NCI-H2081 (cell line): Measurements from ENCODE around the gene TMEM37.

Experiments
- DNase-seq, 2 experiments: peaks; one replicate each; lab custom pipeline; 2025; lab: John Stamatoyannopoulos, UW

Gene TMEM37

DNA sequence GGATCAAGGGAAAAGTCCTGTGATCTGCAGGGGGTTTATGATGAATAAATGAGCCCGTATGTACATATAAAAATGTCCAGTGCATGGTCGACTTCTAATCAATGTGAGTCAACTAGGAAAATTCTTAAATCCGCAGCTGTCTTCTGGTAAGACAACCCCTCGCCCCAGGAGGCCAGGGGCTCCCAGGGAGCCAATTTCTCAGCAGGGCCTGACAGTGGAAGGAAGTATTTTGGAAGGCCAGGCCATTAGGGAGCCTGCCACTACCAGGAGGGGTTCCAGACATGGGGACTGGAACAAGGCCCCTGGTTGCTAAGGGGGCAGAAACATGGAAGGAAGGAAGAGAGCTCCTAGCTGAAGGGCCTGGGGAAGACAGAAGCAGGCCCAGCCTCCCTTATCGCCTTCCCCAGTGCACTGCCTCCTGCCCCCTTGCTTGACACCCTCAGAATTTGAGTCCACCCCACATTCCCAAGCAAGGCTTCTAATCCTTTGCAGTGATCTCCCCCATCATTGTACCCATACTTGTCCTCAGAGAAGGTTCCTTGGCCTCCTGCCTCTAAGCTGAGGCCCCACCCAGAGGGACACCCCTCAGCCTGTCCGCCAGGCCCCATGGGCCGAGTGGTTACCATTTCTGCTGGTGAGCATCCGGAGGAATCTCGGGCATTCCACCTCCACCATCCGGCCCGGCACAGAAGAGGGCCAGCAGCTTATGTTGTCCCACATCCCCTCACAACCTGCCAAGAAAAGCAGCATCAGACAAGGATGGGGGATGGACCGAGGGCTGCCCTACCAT is 46.7 kb downstream of the TMEM37 start:
- DNase-seq = no peak

DNA sequence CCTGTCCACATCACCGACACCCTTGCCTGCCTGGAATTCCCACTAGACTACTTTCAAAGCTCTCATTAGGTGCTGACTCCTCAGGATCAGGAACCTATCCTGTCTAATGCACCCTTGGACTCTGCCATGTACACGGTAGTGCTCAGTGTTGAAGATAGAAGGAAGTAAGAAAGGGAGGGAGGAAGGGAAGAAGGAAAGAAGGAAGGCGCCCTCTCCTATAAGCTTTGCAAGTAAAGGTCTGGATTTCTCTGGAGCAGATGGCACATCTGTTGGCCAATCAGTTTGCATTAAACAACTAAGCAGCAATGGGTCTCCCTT is 47.3 kb downstream of the TMEM37 start:
- no peak for DNase-seq

DNA sequence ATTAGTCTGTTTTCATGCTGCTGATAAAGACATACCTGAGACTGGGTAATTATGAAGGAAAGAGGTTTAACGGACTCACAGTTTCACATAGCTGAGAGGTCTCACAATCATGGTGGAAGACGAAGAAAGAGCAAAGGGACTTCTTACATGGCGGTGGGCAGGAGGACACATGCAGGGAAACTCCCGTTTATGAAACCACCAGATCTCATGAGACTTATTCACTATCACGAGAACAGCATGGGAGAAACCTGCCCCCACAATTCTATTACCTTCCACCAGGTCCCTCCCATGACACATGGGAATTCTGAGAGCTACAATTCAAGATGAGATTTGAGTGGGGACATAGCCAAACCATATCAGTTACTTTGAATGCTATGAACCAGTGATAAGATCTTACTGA is 48.5 kb downstream of the TMEM37 start:
- no peak for DNase-seq

DNA sequence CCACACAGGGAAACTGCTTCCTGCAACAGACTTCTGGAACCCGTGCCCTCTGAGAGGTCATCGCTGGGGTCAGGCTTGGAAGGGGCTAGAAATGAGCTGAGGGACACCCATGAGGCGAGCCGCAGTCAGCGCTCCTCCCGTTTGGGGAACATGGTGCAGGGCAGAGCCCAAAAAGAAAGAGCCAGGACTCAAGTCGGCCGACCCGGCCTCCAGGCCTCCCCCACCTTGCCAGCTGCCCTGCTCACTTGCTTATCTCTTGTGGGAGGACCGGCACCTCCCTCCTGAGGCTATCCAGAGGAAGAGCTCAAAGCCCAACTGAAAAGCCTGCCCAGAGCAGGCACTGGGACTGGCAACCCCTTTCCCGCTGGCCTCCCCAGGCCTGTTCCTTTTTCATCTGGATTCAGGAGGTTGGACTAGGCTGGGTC is 49.1 kb downstream of the TMEM37 start:
- DNase-seq = no peak

DNA sequence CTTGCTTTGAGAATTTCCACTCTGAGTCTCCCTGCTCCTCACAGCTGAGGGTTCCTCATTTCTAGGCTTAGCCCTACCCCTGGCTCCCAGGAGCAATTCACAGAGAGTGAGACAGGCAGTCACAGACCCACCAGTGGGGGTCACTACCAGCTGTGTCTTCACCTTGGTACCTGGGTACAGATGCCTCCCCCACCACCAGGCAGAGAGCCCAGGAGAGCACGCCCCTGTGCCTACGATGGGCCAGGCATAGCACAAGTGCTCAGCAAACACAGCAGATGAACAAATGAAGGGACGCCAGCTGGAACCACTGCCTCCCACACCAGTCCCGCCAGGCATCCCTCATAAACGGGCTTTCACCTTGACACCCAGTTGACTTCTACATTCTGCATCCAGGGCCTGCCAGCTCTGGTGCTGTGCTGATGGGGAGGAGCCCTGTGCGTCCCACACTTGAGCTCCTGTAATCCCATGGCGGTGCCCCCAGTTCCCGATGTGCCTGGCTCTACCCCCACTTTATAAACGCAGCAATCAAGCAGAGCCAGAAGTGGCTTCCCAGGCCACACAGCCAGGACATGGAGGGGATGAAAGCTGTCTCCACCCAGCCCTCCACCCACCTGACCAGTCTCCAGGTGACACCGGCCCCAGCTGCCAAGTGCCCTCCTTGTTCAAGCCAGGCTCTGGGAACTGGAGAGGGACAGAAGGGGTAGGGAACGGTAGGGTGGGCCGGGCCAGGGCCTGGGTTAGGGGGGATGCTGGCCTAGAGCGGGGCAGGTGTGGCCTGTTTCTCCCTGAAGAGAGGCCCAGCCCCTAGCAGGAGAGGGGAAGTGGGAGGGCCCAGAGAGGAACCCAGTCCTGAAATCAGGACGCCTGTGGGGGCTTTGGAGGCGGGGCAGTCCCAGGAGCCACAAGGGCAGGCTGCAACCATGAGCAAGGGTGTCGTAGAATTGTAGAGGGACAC is 50.1 kb downstream of the TMEM37 start:
- DNase-seq = no peak

DNA sequence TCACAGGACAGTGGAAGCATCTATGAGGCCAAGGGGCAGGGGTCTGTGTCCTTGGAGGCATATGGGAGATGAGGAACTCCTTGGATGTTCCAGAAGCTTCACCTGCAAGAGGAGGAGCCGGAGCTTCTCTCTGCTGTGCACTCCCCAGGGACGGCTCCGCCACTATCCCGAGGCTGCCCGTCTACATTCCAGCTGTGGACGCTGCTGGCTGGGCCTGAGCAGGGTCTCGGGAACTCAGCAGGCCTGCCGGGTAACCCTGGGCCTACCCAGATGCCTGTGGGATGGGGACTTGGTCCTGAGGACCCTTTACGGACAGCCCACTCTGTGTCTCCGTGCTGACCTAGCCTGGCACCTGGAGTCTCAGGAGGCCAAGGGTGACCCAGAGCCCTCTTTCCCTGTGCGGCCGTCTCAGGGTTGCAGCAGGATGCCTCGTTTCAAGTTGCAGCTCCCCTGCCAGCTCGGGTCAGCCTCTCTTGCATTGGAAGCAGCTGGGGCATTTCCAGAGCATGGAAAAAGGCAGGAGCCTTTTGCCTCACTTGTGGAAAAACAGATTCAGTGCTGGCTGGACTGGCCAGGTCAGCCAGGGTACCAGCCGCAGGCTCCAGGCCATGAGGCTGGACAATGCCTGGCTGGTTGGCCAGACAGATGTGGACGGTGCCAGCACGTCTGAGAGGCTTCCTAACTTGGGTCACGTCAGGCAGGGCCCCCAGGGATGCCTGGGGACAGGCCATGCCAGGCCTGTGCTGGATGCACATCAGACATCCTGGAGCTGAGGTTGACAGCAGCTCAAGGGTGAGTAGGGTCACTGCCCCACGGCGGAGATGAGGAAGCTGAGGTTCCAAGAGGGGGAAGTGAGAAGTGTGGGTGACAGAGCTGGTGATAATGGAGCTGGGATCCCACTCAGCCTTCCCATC is 51.1 kb downstream of the TMEM37 start:
- no peak for DNase-seq

DNA sequence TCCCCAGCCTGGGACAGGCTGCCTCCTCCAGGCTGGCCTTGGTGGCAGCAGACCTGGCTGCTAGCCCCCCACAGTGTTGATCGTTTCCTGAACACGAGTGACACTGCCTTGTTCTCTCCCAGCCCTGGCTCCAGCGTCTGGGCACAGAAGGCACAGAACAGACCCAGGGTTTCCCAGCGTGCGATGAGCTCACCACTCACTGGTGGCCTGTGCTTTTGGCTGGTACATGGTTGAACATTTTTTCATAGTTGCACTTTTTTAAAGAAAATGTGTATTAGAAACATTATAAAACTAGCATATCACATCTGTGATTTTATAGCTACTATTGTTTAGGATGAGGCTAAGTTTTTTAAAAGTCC is 51.7 kb downstream of the TMEM37 start:
- DNase-seq = no peak

DNA sequence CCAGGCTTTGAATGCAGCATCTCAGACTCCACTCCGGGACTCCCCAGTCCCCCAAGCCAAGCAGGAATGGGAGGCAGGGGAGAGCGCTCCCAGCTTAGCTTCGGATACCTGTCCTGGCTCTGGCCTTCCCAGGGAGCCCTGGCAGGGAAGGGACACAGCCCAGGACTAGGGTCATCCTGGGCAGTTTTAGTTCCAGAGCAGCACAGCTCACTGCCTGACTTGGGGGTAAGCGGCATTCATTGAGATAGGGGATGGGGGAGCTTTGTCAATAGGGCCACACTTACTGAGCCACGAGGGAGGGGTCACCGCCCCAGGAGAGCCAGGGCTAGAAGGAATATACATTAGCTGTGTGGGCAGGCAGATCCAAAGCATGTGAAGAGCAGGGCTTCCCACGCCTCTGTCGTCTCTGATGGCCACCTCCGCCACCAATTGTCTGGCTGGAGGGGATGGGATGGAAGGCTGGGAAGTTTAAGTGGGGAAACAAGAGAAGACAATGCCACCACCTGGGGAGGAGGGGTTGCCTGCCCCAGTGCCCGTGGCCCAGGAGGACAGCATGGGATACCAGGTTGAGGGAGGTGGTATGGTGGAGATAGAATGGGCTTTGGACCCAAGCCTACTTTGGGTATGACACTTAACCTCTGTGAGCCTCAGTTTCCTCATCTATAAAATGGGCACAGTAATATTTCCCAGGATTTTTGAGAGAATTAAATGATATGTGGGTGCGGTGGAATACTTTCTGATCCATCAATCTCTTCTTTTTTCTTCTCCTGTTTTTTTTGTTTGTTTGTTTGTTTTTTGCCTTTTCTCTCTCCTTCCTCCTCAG is 52.5 kb downstream of the TMEM37 start:
- DNase-seq = no peak

DNA sequence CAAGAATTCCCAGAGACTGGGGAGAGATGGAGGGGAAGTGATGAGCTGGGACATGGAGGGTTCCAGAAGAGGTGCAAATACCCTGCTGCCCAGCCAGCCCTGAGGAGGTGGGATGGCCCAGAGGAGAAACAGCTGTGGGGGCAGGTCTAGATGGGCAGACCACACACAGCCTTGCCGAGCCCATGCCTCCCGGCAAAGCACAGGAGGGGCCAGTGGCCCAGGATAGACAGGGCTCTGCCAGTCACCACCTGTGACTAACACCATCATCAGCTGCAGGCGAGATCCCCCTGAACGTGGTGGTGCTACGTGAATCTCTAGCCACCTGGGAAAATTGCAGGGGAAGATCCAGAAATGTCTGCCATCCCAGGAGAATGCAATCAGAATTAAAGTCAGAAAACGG is 53.2 kb downstream of the TMEM37 start:
- no peak for DNase-seq

DNA sequence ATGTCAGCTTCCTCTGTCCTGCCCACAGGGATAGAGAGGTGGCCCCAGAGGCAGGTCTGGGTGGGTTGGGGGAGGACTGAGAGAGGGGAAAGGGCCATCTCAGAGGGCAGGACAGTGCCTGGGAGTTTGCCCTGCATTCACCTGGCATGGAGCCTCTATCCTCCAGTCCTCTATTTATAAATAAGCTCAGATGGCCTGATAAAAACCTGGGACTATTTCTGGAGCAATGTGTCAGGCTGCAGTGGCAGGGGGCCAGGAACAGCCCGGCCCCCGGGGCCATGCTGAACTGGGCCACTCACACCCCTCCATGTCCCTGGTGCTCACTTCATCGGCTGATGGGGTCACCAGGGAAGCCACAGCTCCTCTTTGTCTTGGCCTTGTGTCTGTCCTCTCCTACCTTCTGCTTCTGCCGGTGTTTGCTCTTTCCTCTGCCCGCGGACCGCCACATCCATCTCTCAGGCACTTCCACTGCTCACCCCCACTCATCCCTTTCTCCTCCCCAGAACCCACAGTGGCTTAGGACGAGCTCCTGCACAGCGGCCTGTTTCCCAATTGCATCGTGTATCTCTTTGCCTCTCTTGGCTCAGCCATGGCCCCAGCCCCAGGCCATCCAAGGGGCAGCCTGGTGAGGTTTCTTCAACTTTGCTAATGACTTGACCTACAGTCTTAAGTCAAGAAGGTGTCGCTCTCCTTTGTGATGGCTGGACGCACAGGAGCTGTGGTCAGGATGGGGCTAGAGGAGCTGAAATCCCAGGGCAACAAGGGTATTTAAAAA is 53.9 kb downstream of the TMEM37 start:
- no peak for DNase-seq

DNA sequence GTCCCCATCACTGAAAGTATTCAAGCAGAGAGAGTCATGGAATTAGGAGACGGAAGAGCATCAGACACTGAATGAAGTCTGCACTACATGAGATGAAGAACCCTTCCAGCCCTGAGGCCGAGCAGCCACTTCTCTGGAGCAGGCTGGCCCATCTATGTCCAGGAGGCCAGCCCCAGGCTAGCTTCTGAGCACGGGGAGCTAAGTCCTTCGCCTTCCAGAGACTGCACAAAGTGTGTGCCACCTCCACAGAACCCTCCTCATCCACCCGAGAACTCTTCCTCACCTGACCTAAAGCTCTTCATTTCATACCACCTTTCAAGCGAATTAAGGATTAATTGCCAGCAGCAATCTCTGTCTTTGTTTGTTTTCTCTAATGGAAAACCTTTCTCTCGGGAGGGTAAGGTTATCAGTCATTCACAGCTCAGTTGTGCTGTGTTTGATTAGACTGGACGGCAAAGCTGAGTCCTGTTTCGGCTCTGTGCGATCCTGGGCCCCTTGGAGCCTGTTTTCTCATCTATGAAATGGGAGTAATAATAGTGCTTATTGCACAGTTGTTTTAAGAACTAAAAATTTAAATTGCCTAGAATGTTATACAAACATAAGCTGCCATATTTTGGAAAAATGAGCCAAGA is 54.7 kb downstream of the TMEM37 start:
- DNase-seq = no peak

DNA sequence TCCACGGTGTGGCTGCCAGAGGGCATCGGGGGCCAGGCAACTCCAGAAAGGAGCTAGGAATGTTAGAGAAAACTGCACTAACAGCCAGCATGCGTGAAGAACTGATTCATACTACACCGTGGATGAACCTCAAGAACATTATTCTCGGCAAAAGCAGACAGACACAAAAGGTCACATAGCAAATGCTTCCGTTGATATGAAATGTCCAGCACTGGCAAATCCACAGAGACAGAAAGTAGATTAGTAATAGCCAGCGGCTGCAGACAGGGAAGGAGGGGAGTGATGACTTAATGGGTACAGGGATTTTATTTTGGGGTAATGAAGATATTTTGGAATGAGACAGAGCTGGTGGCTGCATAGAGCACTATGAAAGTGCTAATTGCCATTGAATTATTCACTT is 55.2 kb downstream of the TMEM37 start:
- DNase-seq = no peak

DNA sequence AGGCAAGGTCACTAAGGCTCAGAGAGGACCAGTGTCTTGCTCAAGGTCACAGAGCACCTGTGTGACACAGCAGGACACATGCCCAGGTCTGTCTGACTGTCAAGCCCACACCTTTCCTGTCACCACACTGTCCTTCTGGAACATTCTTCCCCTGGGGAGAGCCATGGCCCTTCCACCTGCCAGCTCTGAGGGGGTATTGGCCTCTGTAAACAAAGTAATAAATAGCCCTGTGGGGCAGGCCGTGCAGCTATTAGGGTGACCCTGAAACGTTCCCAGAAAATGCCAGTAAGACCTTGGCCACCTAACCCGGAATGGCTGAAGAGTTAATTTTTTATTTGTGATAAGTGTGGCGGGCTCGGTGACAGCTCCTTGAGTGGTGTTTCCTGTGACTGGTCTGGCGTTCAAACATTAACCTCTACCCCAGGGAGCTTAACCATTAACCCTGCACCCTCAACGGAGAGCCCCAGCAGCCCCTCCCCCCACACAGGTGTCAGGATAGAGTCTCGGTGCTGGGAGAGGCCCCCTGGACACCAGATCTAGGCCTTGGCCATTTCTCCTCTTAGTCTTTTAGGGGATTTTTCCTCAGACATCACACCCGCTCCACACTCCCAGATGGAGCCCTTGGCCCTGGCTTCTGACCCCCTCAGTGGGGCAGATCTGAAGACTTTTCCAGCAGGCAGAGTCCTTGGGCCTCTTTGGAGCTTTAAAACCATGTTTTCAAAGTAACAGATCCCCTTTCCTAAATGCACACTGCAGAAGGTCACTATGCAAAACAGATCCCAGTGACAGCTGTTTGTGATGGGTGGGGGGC is 56.0 kb downstream of the TMEM37 start:
- DNase-seq = no peak
